Measurements from ENCODE around the gene CBFA2T2. TPM values are rescaled to one million over a fixed set of nuclear protein-coding genes. Genes with fewer than 3 reads are reported as not detected.

CBFA2T2 gene
- total RNA-seq, 4 donors from 2014 or later: 31.2 to 51.3 (median 37.8) TPM

GRCh38 chr20:33561692-33562601 lies 72.1 kb downstream of the CBFA2T2 start:
- Histone ChIP-seq H3K4me3 (peak overlapping the region in 1 of 4 donors; percentile 7), H3K9me3 (no peaks in the 10 kb centered on the region), H3K27ac (peak overlapping the region in 3 of 4 donors; percentile 1 to 29 (median 12)), H3K27me3 (no peaks in the 10 kb centered on the region), H3K36me3 (no peaks in the 10 kb centered on the region), H3K4me1 (peaks cover 0 to 7% (median 2%) of the 10 kb centered on the region in 4 donors)
- no peak for TF ChIP-seq POLR2A (IDR thresholded peaks at IDR 0.05)
- TF ChIP-seq, protein P1, sequence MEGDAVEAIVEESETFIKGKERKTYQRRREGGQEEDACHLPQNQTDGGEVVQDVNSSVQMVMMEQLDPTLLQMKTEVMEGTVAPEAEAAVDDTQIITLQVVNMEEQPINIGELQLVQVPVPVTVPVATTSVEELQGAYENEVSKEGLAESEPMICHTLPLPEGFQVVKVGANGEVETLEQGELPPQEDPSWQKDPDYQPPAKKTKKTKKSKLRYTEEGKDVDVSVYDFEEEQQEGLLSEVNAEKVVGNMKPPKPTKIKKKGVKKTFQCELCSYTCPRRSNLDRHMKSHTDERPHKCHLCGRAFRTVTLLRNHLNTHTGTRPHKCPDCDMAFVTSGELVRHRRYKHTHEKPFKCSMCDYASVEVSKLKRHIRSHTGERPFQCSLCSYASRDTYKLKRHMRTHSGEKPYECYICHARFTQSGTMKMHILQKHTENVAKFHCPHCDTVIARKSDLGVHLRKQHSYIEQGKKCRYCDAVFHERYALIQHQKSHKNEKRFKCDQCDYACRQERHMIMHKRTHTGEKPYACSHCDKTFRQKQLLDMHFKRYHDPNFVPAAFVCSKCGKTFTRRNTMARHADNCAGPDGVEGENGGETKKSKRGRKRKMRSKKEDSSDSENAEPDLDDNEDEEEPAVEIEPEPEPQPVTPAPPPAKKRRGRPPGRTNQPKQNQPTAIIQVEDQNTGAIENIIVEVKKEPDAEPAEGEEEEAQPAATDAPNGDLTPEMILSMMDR (IDR thresholded peaks at IDR 0.05): peak in 2 of 6 experiments; percentile 24 to 35
- DNase-seq: peak in 2 of 3 donors; percentile 61 to 88

- TF ChIP-seq, protein P1 (IDR thresholded peaks at IDR 0.05): no peak
- TF ChIP-seq POLR2A (IDR thresholded peaks at IDR 0.05): no peak
- H3K36me3 ChIP-seq: no peaks in the 10 kb centered on the region
- H3K4me3 ChIP-seq: no peak overlapping the region
- H3K4me1 ChIP-seq: peaks cover 0 to 14% (median 2%) of the 10 kb centered on the region in 4 donors
- H3K9me3 ChIP-seq: no peaks in the 10 kb centered on the region
- H3K27me3 ChIP-seq: no peaks in the 10 kb centered on the region
- H3K27ac ChIP-seq: no peak overlapping the region
- no peak for DNase-seq
These were observed 73.9 kb downstream of the CBFA2T2 start for GRCh38 chr20:33563788-33564187.

DNA sequence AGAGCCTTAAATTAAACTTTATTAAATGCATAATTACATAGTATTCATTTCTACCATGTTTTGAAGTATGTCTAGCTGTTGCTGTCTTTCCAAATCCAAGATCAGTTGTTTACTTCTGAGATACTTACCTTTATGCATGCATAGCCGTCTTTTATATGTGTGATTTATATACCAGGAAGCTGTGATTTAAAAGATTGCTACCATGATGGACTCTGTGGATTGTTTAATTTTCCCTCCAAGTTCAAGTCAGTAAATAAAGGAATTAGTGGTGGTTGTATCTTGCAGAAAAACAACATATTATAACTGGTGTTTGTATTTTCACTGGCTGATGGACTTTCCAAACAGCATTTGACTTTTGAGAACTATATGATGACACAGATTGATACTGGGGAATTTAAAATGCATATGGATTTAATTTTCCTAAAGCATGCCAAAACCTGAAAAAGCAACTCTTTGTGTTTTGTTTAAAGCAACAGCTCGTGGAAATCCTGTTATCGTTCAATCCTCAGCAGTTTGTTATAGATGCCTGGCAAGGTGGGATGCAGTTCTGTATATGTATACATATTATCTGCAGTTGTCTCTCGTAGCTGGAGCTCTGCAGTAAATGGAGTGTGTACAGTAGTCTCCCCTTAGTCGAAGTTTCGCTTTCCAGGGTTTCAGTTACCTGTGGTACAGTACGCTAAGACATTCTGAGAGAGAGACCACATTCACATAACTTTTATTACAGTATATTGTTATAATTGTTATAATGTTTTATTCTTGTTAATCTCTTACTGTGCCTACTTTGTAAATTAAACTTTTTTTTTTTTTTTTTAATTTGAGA lies 77.1 kb downstream of the CBFA2T2 start:
- no peaks in the 10 kb centered on the region for H3K36me3 ChIP-seq
- DNase-seq: no peak
- peaks cover 0 to 21% (median 2%) of the 10 kb centered on the region in 4 donors for H3K4me1 ChIP-seq
- H3K27ac ChIP-seq: no peak overlapping the region
- no peak overlapping the region for H3K4me3 ChIP-seq
- no peak for TF ChIP-seq POLR2A (IDR thresholded peaks at IDR 0.05)
- TF ChIP-seq, protein P1 (IDR thresholded peaks at IDR 0.05): no peak
- no peaks in the 10 kb centered on the region for H3K27me3 ChIP-seq
- no peaks in the 10 kb centered on the region for H3K9me3 ChIP-seq

- TF ChIP-seq, protein P1 (IDR thresholded peaks at IDR 0.05): no peak
- no peak for TF ChIP-seq POLR2A (IDR thresholded peaks at IDR 0.05)
- Histone ChIP-seq H3K36me3 (no peaks in the 10 kb centered on the region), H3K4me1 (peaks cover 0 to 21% (median under 1%) of the 10 kb centered on the region in 4 donors), H3K27me3 (no peaks in the 10 kb centered on the region), H3K27ac (no peak overlapping the region), H3K9me3 (no peaks in the 10 kb centered on the region), H3K4me3 (no peak overlapping the region)
- no peak for DNase-seq
These were observed 78.1 kb downstream of the CBFA2T2 start for GRCh38 chr20:33567949-33568348.

- TF ChIP-seq, protein P1 (IDR thresholded peaks at IDR 0.05): no peak
- no peak for TF ChIP-seq POLR2A (IDR thresholded peaks at IDR 0.05)
- Histone ChIP-seq H3K4me3 (no peak overlapping the region), H3K27ac (no peak overlapping the region), H3K36me3 (no peaks in the 10 kb centered on the region), H3K4me1 (peaks cover 0 to 21% (median 0%) of the 10 kb centered on the region in 4 donors), H3K27me3 (no peaks in the 10 kb centered on the region), H3K9me3 (no peaks in the 10 kb centered on the region)
- DNase-seq: no peak
These were observed 78.5 kb downstream of the CBFA2T2 start for GRCh38 chr20:33568378-33568777.
